Activated T-cell treated with anti-CD3 and anti-CD28 coated beads for 1 hour (primary cell): ENCODE results near the gene PTPN1.
"Not testable (repeated sequence)": the region's sequence is repeated elsewhere in the genome, so short reads cannot be mapped to it uniquely, and the experiment has no call there.

Experiments
- DNase-seq: peaks from one replicate; pipeline ENCODE4 v3.0.0-alpha.2; 2020; ENCODE audit warnings: low read depth

Gene PTPN1

DNA sequence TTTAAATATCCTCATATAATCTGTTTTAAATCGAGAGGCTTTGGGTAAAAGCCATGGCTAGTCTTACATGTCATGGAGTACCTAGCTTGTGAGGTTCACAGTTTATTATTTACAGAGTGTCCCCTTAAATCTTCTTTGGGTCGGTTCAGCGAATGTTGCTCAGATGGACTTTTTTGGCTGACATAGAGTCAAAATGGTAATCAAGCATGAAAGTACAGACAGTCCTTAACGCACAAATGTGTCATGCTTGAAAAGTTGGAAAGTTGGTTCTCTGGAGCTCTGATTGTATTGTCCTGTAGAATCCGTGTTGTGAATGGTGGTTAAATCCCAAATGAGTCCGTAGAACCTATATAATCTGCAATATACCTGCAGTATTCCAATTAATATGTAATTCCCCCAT, 22.0 kb downstream of the PTPN1 start:
- no peak for DNase-seq

- no peak for DNase-seq
These were observed 22.9 kb downstream of the PTPN1 start for GRCh38 chr20:50533061-50533460.

GRCh38 chr20:50533464-50533863, 23.3 kb downstream of the PTPN1 start:
- DNase-seq = no peak

DNA sequence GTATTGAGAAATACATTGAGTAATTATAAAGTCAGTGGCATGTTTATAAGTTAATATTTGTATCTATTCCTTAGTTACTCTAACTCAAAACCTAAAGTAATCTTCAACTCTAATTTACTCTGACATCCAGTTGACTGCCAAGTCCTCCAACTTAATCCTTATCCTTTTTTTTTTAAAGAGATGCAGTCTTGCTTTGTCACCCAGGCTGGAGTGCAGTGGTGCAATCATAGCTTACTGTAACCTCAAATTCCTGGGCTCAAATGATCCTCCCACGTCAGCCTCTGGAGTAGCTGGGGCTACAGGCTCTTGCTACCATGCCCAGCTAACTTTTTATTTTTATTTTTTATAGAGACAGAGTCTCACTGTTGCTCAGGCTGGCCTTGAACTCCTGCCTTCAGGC, 24.4 kb downstream of the PTPN1 start:
- DNase-seq = no peak

DNA sequence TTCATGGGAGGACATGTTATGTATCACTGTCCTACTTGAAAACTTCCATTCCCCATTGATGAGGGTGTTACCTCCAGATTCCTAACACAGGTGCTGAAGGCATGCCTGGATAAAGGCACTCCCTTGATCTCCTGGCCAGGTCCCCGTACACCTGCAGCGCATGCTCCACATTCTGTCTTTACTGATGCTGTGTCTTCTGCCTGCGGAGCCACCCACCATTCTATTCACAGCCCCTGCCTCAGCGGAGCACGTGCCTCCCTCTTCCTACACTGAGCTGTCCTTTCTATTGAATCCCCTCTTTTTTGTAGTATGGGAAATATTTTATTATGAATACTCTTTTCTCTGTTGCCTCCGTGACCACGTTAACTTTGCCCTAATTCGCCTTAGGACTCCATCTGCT, 25.0 kb downstream of the PTPN1 start:
- no peak for DNase-seq

DNA sequence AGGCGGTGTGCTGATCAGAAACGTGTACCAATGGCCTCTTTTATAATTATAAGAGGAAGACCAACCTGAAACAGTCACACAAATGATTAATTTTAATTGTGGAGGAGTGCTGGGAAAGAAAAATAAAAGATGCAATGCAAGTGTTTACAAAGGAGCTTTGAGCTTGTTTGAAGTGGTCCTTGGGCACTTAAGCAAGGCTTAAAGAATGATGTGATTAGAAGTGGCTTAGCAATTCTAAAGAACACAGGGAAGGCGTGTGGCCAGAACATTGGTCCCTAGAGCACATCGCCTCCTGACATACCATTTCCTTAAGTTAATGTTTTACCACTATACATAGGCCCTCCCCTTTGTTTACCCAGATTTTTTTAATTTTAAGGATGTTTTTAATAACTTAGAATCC, 26.1 kb downstream of the PTPN1 start:
- no peak for DNase-seq

DNA sequence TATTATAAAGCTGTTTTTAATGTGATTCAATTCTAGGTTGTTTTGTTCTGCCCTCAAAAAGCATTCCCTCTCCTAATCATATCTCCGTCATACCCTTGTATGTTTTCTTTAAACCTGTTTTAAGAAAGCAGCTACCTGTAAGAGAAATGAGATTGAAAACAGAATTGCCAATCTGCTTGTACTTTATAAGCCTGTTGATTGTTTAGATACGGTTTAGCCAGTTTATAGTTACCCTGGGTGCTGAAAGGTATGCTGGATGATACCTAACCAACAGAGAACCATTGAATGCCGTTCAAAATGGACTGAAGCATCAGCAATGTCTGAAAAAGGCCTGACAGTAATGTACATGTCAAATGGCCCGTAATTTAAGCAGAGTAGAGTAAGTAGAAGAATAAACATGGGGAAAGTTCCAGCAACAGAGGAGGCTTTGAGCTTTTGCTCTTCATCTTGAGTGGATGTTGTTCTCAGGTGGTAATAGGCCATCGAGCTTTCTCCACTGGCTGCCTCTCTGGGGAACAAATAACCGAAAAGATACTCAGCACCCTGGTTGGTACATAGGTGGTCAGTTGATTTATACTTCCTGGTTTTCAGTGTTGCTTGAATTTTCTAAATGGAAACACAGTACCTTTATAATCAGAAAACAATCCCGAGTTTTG, 27.5 kb downstream of the PTPN1 start:
- no peak for DNase-seq

DNA sequence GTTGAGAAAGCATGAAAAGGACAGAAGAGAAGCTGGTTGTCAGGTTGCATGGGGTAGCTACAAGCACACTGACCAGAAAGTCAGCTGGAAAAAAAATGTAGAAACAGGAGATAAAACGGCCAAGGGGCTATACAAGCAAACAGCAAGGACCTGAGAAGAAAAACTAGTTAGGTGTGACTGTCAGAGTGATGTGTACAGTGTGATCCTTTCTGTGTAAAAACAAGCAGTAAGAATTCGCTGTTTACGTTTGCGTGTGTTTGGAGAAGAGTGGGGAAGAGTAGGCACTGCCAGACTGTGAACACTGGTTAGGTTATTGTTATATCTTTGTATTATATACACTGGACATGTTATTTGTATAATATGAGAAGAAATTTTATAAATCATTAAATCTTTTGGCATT, 28.1 kb downstream of the PTPN1 start:
- no peak for DNase-seq

- DNase-seq = not testable (repeated sequence)
These were observed 29.6 kb downstream of the PTPN1 start for GRCh38 chr20:50539798-50540197.

GRCh38 chr20:50540620-50541605, 30.7 kb downstream of the PTPN1 start:
- DNase-seq = no peak

- DNase-seq = no peak
These were observed 31.4 kb downstream of the PTPN1 start for GRCh38 chr20:50541606-50542041.

DNA sequence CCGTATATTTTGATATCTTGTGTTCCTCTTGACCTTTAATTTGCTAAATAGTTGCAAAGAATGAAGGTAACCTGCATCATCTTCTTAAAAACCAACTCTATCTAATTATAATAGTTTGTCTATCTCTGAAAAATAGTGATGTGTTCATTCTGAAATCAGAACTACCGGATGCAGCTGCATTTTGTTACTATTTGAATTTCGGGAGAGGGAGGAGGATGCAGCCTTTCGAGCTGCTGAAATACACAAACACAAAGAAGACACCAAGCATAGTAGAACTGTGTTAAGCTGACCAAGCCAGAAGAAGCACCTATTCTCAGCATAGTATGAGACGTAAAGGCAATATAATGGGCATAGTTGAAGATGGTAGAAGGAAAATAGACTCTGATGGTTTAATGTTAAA, 33.1 kb downstream of the PTPN1 start:
- DNase-seq = no peak

GRCh38 chr20:50545126-50545525, 34.9 kb downstream of the PTPN1 start:
- DNase-seq = no peak

- DNase-seq = no peak
These were observed 36.6 kb downstream of the PTPN1 start for GRCh38 chr20:50546729-50547314.

DNA sequence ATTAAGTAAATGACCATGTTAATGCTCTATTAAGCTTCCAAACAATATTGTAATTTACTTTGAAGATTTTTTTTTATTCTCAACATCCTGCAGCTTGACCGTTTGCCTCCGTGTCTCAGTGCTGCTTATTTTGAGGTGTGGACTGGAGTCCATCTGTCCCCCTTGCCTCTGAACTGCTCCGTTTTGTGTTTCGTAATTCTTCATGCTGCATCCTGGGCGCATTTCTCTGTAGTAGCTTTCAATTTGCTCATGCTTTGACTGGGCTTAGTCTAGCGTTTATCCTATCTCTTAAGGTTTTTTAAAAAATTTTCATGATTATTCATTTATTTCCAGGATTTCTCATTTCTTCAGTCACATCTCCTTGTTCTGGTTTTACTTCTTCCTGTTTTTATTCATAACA, 37.8 kb downstream of the PTPN1 start:
- no peak for DNase-seq

DNA sequence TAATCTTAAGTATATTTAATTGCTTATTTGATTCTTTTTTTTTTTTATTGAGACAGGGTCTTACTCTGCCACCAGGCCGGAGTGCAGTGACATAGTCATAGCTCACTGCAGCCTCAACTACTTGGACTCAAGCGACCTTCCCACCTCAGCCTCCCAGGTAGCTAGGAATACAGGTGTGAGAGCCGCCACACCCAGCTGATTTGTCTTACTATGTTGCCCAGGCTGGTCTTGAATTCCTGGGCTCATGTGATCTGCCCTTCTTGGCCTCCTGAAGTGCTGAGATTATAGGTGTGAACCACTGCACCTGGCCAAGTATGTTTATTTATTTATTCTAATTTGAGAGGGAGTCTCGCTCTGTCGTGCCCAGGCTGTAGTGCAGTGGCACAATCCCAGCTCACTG, 38.2 kb downstream of the PTPN1 start:
- DNase-seq = no peak

DNA sequence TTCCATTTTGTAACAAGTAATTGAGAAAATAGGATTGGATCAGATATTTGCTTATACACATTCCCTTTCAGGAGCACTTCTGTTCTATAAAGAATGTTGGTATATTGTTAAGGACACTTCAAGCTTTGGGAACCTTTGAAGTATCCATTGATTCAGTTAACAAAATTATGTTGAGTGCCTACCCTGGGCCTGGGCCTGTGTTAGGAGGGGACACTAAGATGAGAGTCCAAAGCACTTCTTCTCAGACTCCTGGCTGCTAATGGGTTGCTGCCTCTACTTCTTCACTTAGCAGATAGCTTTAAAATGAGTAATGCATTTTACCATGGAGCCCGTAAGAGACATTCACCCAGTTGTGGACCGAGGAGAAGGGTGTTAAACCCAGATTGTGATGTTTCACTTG, 40.3 kb downstream of the PTPN1 start:
- no peak for DNase-seq

DNA sequence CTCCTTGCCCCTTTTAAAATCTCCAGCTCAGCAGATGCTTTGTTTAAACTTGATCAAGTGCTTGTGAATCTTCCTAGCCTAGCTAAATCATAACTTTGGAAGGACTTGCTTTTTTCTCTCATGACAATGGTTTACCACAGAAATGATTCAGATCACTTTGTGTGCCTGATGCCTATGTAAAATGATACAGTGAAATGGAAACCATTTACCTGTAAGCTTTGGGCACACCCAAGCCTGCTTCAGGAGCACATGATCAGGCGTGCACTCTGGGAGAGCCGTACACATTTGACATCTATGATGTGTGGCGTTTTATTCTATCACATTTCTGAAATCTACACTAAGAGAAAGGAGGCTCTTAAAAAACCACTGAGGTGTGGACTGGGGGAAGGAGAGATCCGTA, 41.1 kb downstream of the PTPN1 start:
- DNase-seq = no peak

DNA sequence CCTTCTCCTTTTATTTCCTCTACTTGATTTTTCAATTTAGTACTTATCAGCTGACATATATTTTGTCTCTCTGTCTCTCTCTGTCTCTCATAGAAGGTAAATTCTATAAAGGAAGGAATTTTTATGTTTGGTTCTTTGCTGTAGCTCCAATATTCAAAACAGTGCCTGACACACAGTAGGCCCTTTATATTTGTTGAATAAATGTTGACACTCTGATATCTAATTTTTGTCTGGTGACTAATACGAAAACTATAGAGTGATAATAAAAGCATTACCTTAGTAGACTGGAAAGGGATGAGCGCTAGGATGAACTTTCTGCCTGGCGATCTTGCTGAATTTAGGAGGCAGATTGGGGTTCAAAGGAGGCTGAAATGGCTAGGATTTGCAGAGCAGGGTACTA, 42.8 kb downstream of the PTPN1 start:
- DNase-seq = no peak

- DNase-seq = no peak
These were observed 44.8 kb downstream of the PTPN1 start for GRCh38 chr20:50554694-50555579.

- DNase-seq = no peak
These were observed 45.5 kb downstream of the PTPN1 start for GRCh38 chr20:50555662-50556061.

DNA sequence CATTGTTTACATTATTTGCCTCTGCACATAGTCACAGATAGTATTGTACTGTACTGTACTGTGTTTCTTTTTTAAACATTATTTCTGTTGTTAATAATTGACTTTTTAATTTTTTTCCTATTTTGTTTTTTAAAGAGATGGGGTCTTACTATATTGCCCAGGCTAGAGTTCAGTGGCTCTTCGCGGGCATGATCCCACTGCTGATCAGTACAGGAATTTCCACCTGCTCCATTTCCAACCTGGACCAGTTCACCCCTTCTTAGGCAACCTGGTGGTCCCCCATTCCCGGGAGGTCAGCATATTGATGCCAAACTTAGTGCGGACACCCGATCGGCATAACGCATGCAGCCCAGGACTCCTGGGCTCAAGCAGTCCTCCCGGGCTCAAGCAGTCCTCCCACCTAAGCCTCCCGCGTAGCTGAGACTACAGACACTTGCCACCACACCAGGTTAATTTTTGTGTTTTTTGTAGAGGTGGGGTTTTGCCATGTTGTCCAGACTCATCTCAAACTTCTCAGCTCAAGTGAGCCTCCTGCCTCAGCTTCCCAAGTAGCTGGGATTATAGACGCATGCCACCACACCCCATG, 47.5 kb downstream of the PTPN1 start:
- no peak for DNase-seq
